ELR (cell line): Measurements from ENCODE around the gene ERICH6B.

Source experiments
- DNase-seq: peaks from one replicate; pipeline ENCODE4 v3.0.0-alpha.2; 2015; ENCODE audit warnings: low read depth

The ERICH6B gene

GRCh38 chr13:45500492-45501174 is 114.9 kb downstream of the ERICH6B start:
- peak; percentile 96 for DNase-seq

- peak; percentile 80 for DNase-seq
These were observed 118.6 kb downstream of the ERICH6B start for GRCh38 chr13:45496942-45497341.

- peak; percentile 87 for DNase-seq
These were observed 123.0 kb downstream of the ERICH6B start for GRCh38 chr13:45492538-45492937.
